HPDE6-E6E7 (cell line): ENCODE measurements around the gene ATP9A.
"Not testable (repeated sequence)": the region's sequence is repeated elsewhere in the genome, so short reads cannot be mapped to it uniquely, and the experiment has no call there.

Source experiments
- DNase-seq: peaks from one replicate; pipeline ENCODE4 v3.0.0; 2011; ENCODE audit warnings: missing footprints; ENCODE audit errors: extremely low spot score

Gene ATP9A

DNA sequence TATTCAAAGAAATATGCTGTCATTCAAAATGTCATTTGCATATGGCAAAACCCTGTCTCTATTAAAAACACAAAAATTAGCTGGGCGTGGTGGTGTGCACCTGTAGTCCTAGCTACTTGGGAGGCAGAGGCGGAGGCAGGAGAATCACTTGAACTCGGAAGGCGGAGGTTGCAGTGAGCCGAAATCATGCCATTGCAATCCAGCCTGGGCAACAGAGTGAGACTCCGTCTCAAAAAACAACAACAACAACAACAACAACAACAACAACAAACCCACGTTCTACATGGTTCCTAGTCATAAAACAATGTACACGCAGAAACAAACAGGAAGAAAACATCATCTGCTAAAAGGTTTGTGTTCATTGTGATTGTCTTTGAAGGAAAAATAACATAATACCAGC, 15.0 kb downstream of the ATP9A start:
- DNase-seq, result not testable (repeated sequence)

DNA sequence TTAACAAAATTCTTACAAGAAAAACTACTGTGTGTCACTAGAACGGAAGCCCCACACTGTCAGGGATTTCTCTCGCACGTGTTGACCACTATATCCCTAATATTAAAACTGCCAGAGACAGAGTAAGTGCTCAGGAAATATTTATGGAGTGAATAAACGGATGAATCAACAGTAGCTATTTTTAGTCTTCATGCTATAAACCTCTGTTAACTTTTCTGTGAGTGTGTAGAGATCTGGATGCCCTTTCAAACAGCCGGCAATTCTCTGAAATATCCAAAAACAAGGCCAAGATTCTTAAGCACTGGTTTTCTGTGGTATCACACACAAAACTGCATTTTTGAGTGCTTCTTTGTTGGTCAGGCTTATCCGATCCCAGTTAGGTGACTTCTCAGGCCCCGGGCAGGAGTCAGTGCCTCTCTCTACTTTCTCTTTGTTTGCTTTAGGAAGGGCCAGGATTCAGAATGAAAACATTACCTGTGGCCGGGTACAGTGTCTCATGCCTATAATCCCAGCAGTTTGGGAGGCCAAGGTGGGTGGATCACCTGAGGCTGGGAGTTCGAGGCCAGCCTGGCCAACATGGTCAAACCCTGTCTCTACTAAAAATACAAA, 15.7 kb downstream of the ATP9A start:
- no peak for DNase-seq

DNA sequence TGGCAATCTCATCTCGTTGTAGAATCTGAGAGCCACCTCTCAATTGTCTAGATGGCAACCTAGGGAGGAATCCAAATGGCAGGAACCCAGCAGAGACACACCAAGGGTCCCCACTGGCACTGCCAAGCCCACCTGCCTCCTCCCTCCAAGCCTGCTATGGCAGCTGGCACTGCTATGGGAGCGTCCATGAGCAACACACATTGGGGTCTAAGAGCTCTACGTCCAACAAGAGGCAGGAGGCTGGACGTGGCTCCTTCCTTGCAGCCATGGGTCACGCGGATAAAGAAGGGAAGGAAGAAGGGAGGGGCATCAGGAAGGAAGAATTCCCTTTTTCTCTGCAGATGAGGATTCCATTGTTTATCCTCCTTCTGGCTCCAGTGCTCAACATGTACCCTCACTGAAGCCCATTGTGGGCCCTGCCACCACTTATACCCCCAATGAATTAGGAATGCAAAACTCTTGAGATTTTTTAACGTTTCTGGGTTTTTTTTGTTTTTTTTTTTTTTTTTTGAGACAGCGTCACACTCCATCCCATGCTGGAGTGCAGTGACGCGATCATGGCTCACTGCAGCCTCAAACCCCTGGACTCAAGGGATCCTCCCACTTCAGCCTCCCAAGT, 17.3 kb downstream of the ATP9A start:
- no peak for DNase-seq

DNA sequence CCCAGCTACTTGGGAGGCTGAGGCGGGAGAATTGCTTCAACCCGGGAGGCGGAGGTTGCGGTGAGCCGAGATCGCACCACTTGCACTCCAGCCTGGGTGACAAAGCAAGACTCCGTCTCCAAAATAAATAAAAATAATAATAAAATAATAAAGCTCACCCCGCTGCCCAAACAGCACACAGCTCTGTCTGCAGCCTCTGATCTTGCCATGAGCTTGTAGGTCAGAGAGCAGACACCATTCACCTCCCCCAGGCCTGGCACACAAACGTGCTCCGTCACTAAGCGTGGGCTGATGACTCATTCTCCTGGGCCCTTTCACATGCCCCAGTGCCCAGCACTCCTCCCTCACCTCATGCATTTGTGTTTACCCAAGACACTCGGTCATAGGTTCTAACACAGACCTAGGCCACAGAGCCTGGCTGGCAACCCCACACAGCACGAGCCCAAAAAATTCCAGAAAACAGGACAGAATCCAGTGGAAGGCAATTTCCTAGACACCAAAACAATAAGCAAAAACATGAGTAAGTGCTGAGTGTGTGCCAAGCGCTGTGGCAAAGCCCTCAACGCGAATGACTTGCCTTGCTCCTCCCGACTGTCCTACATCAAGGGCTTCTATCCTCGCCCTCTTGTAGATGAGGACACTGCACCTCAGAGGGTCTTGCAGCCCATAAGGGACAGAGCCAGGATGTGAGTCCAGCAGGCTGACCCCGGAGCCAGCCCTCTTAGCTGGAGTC, 18.0 kb downstream of the ATP9A start:
- peak; percentile 99 for DNase-seq

DNA sequence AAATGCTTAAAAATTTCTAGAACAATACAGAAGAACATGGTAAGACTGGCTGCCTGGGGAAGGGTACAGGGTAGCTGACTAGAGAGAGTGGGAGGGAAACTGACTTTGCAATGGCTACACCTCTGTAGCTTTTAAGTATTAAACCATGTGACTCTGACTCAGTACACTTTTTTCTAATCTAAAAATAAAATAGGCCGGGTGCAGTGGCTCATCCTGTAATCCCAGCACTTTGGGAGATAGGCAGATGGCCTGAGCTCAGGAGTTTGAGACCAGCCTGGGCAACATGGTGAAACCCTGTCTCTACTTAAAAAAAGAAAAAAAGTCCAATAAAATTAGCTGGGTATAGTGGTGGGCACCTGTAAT, 18.5 kb downstream of the ATP9A start:
- no peak for DNase-seq

DNA sequence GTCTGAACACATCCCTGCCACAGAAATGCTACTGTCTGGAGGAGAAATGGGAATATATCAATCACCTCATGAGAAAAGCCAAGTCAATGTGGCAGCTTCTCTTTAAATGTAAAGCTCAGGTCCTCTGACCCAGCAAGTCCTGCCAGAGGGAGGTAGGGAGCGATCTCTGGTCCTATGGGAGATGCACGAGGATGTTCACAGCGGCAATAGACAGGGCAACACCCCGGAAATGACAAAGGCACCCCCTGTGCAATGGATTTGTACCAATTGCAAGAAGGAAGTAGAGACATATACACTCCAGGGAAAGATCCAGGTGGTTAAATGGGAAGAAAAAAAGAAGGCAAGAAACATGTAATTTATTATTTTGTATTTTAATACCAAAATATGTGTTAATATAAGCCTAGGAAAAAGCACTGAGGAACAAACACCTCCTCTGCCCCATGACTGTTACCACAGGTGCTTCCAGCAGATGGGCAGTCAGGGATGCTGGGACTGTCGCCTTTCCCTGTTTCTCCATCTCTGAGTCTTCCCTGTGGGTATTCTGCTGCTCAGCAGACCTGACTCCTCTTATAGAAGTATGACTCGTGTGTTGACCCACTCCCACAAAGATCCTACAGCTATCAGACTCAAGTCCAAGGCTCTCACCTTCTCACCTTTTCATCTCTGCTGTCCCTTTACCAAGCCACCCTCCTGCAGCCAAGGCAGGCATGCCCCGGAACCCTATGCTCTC, 20.8 kb downstream of the ATP9A start:
- no peak for DNase-seq

DNA sequence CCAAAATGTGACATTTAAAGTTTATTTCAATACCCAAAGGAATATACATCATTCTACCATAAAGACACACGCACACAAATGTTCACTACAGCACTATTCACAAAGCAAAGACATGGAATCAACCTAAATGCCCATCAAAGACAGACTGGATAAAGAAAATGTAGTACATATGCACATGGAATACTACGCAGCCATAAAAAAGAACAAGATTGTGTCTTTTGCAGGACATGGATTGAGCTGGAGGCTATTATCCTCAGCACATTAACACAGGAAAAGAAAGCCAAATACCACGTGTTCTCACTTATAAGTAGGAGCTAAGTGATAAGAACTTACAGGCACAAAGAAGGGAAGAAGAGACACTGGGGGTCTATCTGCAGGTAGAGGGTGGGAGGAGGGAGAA, 22.4 kb downstream of the ATP9A start:
- DNase-seq, result no peak

DNA sequence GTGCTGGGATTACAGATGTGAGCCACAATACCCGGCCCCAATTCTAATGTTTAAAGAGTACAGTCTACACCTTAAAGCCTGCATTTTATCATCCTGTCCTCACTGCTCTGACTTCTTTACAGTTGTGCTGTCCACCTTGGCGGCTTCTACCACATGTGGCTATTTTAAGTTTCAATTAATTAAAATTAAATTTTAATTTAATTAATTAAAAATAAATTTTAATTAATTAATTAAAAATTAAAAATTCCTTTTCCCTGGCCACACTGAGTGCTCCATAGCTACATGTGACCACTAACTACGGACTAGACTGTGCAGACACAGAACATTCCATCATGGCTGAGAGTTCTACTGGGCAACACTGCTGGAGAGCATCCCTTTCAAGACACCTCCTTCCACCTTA, 27.4 kb downstream of the ATP9A start:
- no peak for DNase-seq

DNA sequence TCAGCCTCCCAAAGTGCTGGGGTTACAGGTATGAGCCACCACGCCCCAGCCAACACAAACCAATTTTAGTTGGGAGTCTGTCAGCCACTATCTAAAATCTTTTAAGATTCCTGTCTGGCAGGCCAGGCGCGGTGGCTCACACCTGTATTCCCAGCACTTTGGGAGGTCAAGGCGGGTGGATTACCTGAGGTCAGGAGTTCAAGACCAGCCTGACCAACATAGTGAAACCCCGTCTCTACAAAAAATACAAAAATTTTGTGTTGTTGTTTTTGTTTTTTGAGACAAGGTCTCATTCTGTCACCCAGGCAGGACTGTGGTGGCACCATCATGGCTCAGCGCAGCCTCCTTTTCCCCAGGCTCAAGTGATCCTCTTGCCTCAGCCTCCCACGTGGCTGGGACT, 27.9 kb downstream of the ATP9A start:
- not testable (repeated sequence) for DNase-seq

DNA sequence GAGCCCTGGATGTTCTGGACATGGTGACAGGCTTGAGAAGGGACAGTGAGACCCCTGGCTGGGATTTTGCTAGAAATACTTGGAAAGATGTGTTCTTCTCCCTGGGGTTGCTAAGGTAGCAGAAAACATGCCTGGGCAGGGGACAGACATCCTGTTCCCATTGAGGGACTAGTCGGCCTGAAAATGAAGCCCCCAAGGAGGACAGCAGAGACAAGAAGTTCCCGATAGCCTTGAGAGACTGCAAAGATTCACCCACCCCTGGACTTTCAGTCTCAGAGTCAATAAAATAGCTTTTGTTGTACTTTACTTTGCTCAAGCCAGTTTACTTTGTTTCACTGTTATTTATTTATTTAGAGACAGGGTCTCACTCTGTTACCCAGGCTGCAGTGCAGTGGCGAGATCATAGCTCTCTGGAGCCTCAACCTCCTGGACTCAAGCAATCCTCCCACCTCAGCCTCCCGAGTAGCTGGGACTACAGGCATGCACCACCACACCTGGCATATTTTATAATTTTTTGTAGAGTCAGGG, 28.4 kb downstream of the ATP9A start:
- DNase-seq, result no peak

DNA sequence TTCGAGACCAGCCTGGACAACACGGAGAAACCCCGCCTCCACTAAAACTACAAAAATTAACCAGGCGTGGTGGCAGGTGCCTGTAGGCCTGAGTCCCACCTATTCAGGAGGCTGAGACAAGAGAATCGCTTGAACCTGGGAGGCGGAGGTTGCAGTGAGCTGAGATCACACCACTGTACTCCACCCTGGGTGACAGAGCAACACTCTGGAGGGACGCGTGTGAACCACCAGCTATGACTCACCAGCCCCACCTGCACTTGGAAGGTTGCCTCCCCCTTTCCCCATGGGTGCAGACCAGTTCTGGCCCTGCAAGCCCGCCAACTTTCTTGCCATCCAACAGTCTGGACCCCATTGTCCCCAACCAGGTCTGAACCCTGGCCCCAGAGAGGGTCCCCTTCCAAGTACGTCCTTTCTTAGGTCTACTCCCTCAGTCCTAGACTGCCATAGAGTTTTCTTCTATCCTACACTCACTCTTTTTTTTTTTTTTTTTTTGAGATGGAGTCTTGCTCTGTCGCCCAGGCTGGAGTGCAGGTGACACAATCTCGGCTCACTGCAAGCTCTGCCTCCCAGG, 29.2 kb downstream of the ATP9A start:
- no peak for DNase-seq

DNA sequence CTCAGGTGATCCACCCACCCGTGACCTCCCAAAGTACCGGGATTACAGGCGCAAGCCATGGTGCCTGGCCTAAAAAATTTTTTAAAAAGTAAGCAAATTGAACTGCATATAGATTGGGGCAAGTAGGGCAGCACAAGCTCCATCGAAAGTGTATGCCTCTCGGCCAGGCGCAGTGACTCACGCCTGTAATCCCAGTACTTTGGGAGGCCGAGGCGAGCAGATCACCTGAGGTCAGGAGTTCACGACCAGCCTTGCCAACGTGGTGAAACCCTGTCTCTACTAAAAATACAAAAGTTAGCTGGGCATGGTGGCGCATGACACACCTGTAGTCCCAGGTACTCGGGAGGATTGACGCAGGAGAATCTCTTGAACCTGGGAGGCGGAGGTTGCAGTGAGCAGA, 29.9 kb downstream of the ATP9A start:
- DNase-seq, result not testable (repeated sequence)

DNA sequence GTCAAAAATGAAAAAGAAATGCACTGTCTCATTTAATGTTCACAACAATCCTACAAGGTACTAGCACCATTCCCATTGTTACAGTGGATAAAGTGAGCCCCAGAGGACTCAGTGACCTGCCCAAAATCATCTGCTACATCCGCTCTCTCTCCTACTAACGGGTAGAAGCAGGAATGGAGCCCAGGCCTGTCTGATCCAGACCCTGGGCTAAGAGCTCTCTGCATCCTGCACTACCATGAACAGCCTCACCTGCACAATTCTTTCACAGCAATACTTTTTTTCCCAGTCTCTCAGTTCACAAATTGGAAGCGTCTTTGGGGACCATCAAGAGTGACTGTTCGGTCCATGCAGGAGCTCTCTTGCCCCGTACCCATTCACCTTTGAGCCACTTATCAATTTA, 31.2 kb downstream of the ATP9A start:
- no peak for DNase-seq

DNA sequence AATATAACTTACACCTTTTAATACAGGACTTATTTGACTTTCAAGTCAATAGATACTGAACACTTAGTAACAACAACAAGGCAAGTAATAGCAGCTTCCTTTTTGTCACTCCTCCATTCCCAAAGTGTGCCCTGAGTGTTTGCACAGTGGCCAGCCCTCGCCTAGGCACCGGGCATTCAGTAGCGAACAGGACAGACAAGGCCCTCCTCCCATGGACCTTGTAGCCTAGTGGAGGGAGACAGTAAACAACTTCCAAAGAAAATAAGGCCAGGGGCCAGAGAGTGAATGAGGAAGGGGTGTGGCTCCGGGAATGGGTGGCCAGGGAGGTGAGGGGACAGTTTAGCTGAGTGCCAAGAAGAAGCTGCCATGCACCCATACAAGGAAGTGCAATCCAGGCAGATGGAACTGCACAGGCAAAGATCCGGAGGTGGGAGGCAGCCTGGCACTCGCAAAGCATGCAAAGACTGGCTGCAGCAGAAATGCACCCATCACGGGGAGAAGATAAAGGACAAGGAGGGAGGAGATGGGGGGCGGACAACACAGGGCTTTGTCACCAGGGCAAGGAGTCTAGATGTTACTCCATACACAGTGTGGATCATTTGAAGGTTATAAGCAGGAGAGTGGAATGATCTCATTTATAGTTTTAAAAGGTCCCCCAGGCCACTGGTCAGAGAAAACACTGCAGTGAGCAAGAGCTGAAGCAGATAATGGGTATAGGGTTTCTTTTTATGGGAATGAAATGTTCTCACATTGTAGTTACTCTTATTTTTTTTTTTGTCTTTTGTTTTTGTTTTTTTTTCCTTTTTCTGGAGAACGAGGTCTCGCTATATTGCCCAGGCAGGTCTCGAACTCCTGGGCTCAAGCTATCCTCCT, 32.2 kb downstream of the ATP9A start:
- no peak for DNase-seq

DNA sequence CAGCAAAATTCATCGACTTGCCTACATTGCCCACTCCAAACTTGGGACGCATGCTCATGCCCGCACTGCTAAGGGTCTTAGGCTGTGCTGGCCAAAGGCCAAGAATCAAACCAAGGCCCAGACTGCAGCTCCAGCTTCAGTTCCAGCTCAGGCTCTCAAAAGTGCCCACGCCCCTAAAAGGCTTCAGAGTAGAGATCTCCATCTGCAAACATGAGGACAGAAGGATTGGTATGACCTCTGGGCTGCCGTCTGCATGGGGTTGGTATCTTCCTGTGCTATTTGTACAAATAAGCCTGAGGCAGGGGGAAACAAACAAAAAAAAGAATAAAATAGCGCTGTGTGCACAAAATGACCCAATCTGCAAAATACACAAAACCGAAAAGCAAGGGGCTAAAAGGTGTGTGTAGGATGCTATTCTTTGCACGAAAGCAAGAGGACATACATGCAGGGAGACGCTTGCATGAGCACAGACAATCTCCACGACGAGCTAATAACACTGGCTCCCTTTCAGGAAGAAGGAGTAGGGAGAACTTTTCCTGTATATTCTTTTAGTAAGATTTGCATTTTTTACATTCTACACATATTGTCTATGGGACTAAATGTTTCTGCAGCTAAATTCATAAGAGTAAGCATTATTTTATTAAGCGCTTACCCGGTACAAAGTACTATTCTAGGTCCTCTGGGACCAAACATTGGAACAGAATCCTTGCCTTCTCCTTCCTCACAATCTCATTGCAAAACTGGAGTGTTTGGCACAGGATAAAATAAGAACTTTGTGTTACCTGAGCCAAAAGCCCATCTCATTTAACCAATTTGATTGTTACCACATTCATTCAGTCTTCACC, 33.1 kb downstream of the ATP9A start:
- no peak for DNase-seq

DNA sequence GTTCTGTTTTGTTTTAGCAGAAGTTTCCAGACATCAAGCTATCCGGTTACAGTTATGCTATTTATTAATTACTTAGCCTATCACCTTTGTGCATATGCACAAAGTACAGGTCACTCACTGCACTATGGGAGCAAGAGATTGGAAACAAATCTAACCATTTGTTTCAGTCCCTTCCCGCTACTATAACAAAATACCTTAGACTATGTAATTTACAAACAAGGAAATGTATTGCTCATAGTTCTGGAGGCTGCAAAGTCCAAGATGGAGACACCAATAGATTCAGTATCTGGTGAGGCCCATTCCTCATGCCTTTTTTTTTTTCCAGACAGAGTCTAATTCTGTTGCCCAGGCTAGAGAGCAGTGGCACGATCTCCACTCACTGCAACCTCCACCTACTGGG, 35.1 kb downstream of the ATP9A start:
- no peak for DNase-seq

DNA sequence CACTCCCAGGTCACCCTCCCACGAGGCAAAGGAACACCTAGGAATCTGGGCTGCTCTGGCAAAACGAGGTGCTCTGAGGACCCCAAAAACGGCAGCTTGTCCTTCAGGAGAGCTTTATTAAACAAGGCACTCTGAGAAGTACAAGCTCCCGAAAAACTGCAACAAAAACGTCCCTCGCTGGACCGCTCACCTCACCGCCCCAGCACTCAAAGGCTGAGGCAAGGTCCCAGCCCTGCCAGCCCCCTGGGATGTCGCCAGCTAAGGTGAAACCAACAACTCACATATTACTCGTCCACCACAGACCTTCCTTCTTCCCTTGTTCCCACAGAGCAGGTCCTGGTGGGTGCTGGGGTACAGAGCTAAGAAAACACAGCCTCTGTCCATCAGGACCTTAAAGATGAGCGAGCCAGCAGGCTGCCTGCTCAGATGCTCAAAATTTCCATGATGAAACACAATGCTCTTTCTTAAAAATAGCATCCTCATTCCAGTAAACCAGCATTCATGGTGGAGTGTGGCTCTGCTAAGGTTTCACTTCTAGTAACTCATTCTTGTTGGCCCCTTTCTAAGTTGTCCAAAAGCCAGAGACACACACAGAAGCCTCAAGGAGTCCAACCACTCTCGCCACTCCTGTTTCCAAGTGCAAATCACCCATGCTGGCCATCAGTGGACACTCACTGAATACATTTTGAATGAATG, 35.9 kb downstream of the ATP9A start:
- DNase-seq, result no peak

DNA sequence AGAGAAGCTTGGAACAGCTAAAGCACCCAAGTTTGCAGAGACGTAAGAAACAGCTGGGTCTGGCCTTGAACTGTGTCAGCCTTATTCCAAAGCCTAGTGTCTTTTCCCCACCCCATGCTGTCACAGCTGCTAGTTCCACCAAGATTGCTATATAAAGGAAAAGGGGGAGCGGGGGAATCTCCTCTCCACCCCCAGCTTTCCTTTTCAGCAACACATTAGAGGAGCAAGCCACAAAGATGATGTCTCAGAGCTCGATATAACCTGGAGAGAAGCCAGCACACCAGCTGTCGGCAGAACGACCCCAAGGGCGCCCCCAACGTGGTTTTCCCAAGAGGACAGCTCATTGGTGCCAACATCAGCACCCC, 36.5 kb downstream of the ATP9A start:
- no peak for DNase-seq

DNA sequence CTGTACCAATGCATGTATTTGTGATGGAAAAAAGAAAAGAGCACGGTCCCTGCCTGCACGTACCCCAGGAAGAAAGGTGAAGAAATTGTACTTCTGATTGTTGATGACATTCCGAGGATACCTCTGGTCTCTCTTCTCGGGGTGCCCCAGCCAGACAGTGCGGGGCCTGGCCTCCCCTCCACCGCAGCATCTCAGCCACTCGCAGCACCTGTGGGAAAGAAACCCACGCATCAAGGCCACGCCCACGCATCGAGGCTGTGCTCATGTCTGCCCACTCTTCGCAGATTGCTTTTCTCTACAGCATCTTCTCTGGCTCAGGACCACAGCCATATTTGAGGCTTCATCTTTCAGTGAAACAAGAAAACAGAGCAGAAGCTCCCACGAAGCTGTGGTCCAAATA, 38.4 kb downstream of the ATP9A start:
- DNase-seq, result no peak

DNA sequence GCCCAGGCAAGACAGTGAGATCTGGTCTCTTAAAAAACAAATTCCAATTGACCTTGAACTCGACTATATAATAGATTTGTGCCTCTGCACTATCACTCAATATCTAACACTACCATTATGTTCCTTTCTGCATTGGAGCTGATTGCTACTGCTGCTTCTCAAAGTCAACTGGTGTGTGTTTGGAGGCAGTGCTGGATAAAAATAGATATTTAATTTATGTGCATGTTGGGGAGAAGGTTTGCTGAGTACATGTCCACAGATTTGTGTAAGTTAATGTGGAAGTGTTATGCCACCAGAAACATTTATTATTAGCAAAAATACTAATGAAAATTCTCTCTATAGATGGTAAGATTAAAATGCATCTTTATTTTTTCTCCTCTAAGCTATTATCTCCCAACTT, 39.5 kb downstream of the ATP9A start:
- no peak for DNase-seq
